Glutamatergic neuron (in vitro differentiated cells): ENCODE data around the gene LRRC38. TPM values are rescaled to one million over a fixed set of nuclear protein-coding genes. Genes with fewer than 3 reads are reported as not detected.
A peak's percentile ranks its signal among the peaks of the same experiment; 100 is the strongest.

Source experiments
- DNase-seq: peaks from one replicate; pipeline ENCODE4 v3.0.0; 2022
- H3K27ac Mint-ChIP-seq: one replicate; pipeline ENCODE4 v1.8.0; 2020; ENCODE audit warnings: mild to moderate bottlenecking, mixed read lengths, inconsistent platforms; ENCODE audit not compliant: unreplicated experiment
- H3K27me3 Mint-ChIP-seq: one replicate; pipeline ENCODE4 v1.8.0; 2020; ENCODE audit warnings: mild to moderate bottlenecking, moderate library complexity, mixed read lengths, inconsistent platforms; ENCODE audit not compliant: unreplicated experiment
- H3K36me3 Mint-ChIP-seq: one replicate; pipeline ENCODE4 v1.8.0; 2020; ENCODE audit warnings: mild to moderate bottlenecking, mixed read lengths, inconsistent platforms; ENCODE audit not compliant: unreplicated experiment
- H3K4me1 Mint-ChIP-seq: one replicate; pipeline ENCODE4 v1.8.0; 2020; ENCODE audit warnings: mild to moderate bottlenecking, low read depth, mixed read lengths, inconsistent platforms; ENCODE audit not compliant: unreplicated experiment
- H3K4me3 Mint-ChIP-seq: one replicate; pipeline ENCODE4 v1.8.0; 2020; ENCODE audit warnings: mild to moderate bottlenecking, mixed read lengths, inconsistent platforms; ENCODE audit not compliant: unreplicated experiment
- H3K9me3 Mint-ChIP-seq: one replicate; pipeline ENCODE4 v1.8.0; 2020; ENCODE audit warnings: mild to moderate bottlenecking, moderate library complexity, mixed read lengths, inconsistent platforms; ENCODE audit not compliant: unreplicated experiment
- CTCF ChIP-seq: fragments of 200-600 bp; sonication (generic); IDR thresholded peaks from one replicate; pipeline ENCODE4 v1.5.0; 2021; ENCODE audit not compliant: partially characterized antibody, unreplicated experiment
- total RNA-seq: library from RNA; stranded (reverse); fragmentation: NEBNext Ultra II Directional; extraction: Animal tissue kit (Norgen Biotek cat#: 25700); gene quantifications from one replicate; pipeline ENCODE4 v1.2.1, GENCODE V29; 2021; ENCODE audit not compliant: unreplicated experiment

Gene LRRC38
- total RNA-seq, 1 donor from 2014 or later: not detected

GRCh38 chr1:13512472-13512871, 1.3 kb downstream of the LRRC38 start:
- H3K4me1 Mint-ChIP-seq: no peaks in the 10 kb centered on the region
- DNase-seq: no peak
- H3K27me3 Mint-ChIP-seq: peaks cover 20% of the 10 kb centered on the region
- no peaks in the 10 kb centered on the region for H3K36me3 Mint-ChIP-seq
- no peak overlapping the region for H3K27ac Mint-ChIP-seq
- peak overlapping the region; percentile 42 for H3K4me3 Mint-ChIP-seq
- peaks cover 2% of the 10 kb centered on the region for H3K9me3 Mint-ChIP-seq
- no peak for TF ChIP-seq CTCF

- no peaks in the 10 kb centered on the region for H3K4me1 Mint-ChIP-seq
- H3K27ac Mint-ChIP-seq: no peak overlapping the region
- no peaks in the 10 kb centered on the region for H3K36me3 Mint-ChIP-seq
- peaks cover 18% of the 10 kb centered on the region for H3K27me3 Mint-ChIP-seq
- no peak for TF ChIP-seq CTCF
- no peak overlapping the region for H3K4me3 Mint-ChIP-seq
- DNase-seq: no peak
- no peaks in the 10 kb centered on the region for H3K9me3 Mint-ChIP-seq
Measured at GRCh38 chr1:13510499-13510898, 3.3 kb downstream of the LRRC38 start.

- Mint-ChIP-seq H3K27me3 (peaks cover 8% of the 10 kb centered on the region), H3K36me3 (no peaks in the 10 kb centered on the region), H3K27ac (no peak overlapping the region), H3K9me3 (peaks cover 2% of the 10 kb centered on the region), H3K4me3 (no peak overlapping the region), H3K4me1 (no peaks in the 10 kb centered on the region)
- DNase-seq: no peak
- no peak for TF ChIP-seq CTCF
Measured at GRCh38 chr1:13507075-13507474, 6.7 kb downstream of the LRRC38 start.

GRCh38 chr1:13505020-13505419, 8.8 kb downstream of the LRRC38 start:
- Mint-ChIP-seq H3K27ac (no peak overlapping the region), H3K36me3 (no peaks in the 10 kb centered on the region), H3K4me1 (no peaks in the 10 kb centered on the region), H3K4me3 (no peak overlapping the region), H3K27me3 (peaks cover 5% of the 10 kb centered on the region), H3K9me3 (peaks cover 3% of the 10 kb centered on the region)
- no peak for DNase-seq
- no peak for TF ChIP-seq CTCF

- Mint-ChIP-seq H3K4me1 (no peaks in the 10 kb centered on the region), H3K27ac (no peak overlapping the region), H3K9me3 (peaks cover 3% of the 10 kb centered on the region), H3K27me3 (peaks cover 5% of the 10 kb centered on the region), H3K36me3 (no peaks in the 10 kb centered on the region), H3K4me3 (no peak overlapping the region)
- DNase-seq: no peak
- no peak for TF ChIP-seq CTCF
Measured at GRCh38 chr1:13500806-13501205, 13.0 kb downstream of the LRRC38 start.
